CD4-positive, alpha-beta memory T cell (primary cell): ENCODE data around the gene DHODH. TPM values are rescaled to one million over a fixed set of nuclear protein-coding genes. Genes with fewer than 3 reads are reported as not detected.

Source experiments
- CTCF ChIA-PET: fragments of 350-600 bp; sonication (Branson Sonifier 250); formaldehyde crosslinking; loops from one replicate; lab custom pipeline; 2021; ENCODE audit warnings: inconsistent platforms; ENCODE audit not compliant: partially characterized antibody; lab: Charles Lee
- POLR2A ChIA-PET: fragments of 350-600 bp; sonication (Branson Sonifier 250); formaldehyde crosslinking; loops from one replicate; lab custom pipeline; 2021; ENCODE audit not compliant: partially characterized antibody; lab: Charles Lee
- DNase-seq, 5 donors: peaks; one replicate each; pipeline versions ENCODE4 v3.0.0 to v3.0.0-alpha.2; 2020 to 2022; ENCODE audit warnings: mixed read lengths in 1 of 5
- H3K27ac ChIP-seq: one replicate; pipeline ENCODE4 v1.7.0; 2013; ENCODE audit warnings: low read depth, low read length
- H3K27me3 ChIP-seq: 2 replicates; pipeline ENCODE4 v1.7.0; 2013; ENCODE audit warnings: mild to moderate bottlenecking, low read length, moderate library complexity; ENCODE audit not compliant: insufficient read depth
- H3K36me3 ChIP-seq: 2 replicates; pipeline ENCODE4 v1.7.0; 2013; ENCODE audit warnings: mild to moderate bottlenecking, low read length, moderate library complexity; ENCODE audit not compliant: insufficient read depth
- H3K4me1 ChIP-seq: 2 replicates; pipeline ENCODE4 v1.7.0; 2013; ENCODE audit warnings: mild to moderate bottlenecking, low read length, moderate library complexity; ENCODE audit not compliant: insufficient read depth
- H3K4me3 ChIP-seq, 2 donors: one replicate each; pipeline ENCODE4 v1.7.0; 2013; ENCODE audit warnings: low read length in 2 of 2, mild to moderate bottlenecking in 1 of 2
- H3K9me3 ChIP-seq, 2 donors: one replicate each; pipeline ENCODE4 v1.7.0; 2013; ENCODE audit warnings: low read length in 2 of 2, control low read depth in 1 of 2; ENCODE audit not compliant: control insufficient read depth in 1 of 2
- H3K27ac Mint-ChIP-seq, 7 donors: one replicate each; pipeline ENCODE4 v1.8.0; 2020 to 2021; ENCODE audit warnings: mixed read lengths in 7 of 7, mild to moderate bottlenecking in 6 of 7, inconsistent platforms in 3 of 7, moderate library complexity in 3 of 7
- H3K27me3 Mint-ChIP-seq, 2 donors: one replicate each; pipeline ENCODE4 v1.8.0; 2020 to 2021; ENCODE audit warnings: mixed read lengths in 2 of 2
- H3K36me3 Mint-ChIP-seq, 2 donors: one replicate each; pipeline ENCODE4 v1.8.0; 2020 to 2021; ENCODE audit warnings: mixed read lengths in 2 of 2, inconsistent platforms in 1 of 2, mild to moderate bottlenecking in 1 of 2
- H3K4me1 Mint-ChIP-seq, 4 donors: one replicate each; pipeline ENCODE4 v1.8.0; 2020 to 2021; ENCODE audit warnings: mixed read lengths in 4 of 4, mild to moderate bottlenecking in 1 of 4
- H3K4me3 Mint-ChIP-seq, 8 donors: one replicate each; pipeline ENCODE4 v1.8.0; 2020 to 2021; ENCODE audit warnings: mixed read lengths in 8 of 8, mild to moderate bottlenecking in 7 of 8, moderate library complexity in 6 of 8, inconsistent platforms in 3 of 8
- H3K9me3 Mint-ChIP-seq, 8 donors: one replicate each; pipeline ENCODE4 v1.8.0; 2020 to 2021; ENCODE audit warnings: mixed read lengths in 8 of 8, mild to moderate bottlenecking in 5 of 8, inconsistent platforms in 3 of 8, moderate library complexity in 1 of 8
- intact Hi-C: fragments of 100-400 bp; cut with micrococcal nuclease; formaldehyde crosslinking; loops from one replicate; pipeline ENCODE4 v1.15.1; 2023
- polyA plus RNA-seq, 2 donors: library from polyadenylated mRNA; unstranded; fragments of 300-500 nt; fragmentation: Illumina TruSeq; gene quantifications; one replicate each; pipeline ENCODE4 v1.2.3, GENCODE V29; 2021
- total RNA-seq, 2 experiments: library from RNA; stranded (reverse); gene quantifications; one replicate each; pipeline ENCODE4 v1.2.3, GENCODE V29; 2021

DHODH gene
- total and polyA plus RNA-seq, 4 experiments from 2014 or later, result 8.1 to 11.2 (median 9.6) TPM

DNA sequence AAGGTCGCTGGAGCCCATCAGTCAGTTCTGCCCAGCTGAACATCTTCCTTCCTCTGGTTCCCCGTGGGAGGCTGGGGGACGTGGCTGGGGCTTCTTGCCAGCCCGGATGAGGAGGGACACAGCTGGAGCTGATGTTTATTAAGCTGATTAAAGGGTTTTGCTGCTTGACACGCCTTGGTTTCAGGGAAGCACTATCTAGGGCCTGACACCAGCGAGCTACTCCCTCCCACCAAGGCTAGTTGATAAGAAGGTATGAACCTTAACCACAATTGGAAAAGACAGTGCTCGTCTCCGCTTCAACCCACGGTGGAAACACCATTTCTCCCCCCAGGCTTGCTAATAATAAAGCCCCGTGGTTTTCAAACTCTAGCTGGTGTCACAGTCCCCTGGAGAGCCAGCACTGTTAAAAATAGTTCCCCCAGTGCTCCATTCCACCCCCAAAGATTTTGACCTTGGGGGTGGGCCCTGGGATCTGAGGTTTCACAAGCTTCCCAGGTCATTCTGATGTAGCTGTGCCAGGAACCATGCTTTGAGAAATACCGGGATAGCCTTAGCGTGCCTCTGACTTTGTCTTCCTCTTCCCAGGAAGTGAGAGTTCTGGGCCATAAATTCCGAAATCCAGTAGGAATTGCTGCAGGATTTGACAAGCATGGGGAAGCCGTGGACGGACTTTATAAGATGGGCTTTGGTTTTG lies 5.5 kb downstream of the DHODH start:
- no peaks in the 10 kb centered on the region for H3K27me3 ChIP-seq
- ChIA-PET POLR2A (no interaction called here), CTCF (no interaction called here)
- no peak overlapping the region for H3K4me3 ChIP-seq
- DNase-seq, result no peak
- H3K27ac ChIP-seq, result no peak overlapping the region
- Mint-ChIP-seq H3K27ac (peak overlapping the region in 5 of 7 donors; percentile 9 to 65 (median 59)), H3K4me3 (no peak overlapping the region), H3K27me3 (no peaks in the 10 kb centered on the region), H3K9me3 (no peaks in the 10 kb centered on the region), H3K4me1 (peaks cover 3 to 24% (median 6%) of the 10 kb centered on the region in 4 donors), H3K36me3 (peaks cover 17 to 33% of the 10 kb centered on the region in 2 donors)
- no peaks in the 10 kb centered on the region for H3K4me1 ChIP-seq
- H3K9me3 ChIP-seq, result no peaks in the 10 kb centered on the region
- H3K36me3 ChIP-seq, result peaks cover 8% of the 10 kb centered on the region
- intact Hi-C loops, result no loop called here

DNA sequence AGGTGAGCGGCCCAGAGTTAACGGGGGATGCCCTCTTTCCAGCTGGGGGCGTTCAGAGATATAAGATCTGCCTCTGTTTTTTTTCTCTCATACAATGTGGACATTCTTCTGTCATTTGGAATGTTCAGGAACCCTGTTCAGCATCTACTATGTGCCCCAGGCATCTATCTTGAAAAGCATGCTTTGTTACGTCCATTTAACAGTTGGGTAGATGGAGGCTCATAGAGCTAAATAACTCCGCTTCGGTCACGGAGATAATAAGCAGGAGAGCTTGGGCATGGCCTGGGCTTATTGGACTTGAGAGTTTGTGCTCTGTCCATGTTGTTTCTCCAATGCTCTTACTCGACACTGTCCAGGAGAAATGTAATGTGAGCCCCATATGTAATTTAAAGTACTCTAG lies 6.1 kb downstream of the DHODH start:
- DNase-seq, result no peak
- no peaks in the 10 kb centered on the region for H3K4me1 ChIP-seq
- no peaks in the 10 kb centered on the region for H3K27me3 ChIP-seq
- H3K4me3 ChIP-seq, result no peak overlapping the region
- Mint-ChIP-seq H3K4me1 (peaks cover 3 to 23% (median 6%) of the 10 kb centered on the region in 4 donors), H3K27ac (no peak overlapping the region), H3K9me3 (no peaks in the 10 kb centered on the region), H3K36me3 (peaks cover 22 to 38% of the 10 kb centered on the region in 2 donors), H3K4me3 (no peak overlapping the region), H3K27me3 (no peaks in the 10 kb centered on the region)
- no peak overlapping the region for H3K27ac ChIP-seq
- no peaks in the 10 kb centered on the region for H3K9me3 ChIP-seq
- H3K36me3 ChIP-seq, result peaks cover 8% of the 10 kb centered on the region
- ChIA-PET POLR2A (no interaction called here), CTCF (no interaction called here)
- intact Hi-C loops, result no loop called here

DNA sequence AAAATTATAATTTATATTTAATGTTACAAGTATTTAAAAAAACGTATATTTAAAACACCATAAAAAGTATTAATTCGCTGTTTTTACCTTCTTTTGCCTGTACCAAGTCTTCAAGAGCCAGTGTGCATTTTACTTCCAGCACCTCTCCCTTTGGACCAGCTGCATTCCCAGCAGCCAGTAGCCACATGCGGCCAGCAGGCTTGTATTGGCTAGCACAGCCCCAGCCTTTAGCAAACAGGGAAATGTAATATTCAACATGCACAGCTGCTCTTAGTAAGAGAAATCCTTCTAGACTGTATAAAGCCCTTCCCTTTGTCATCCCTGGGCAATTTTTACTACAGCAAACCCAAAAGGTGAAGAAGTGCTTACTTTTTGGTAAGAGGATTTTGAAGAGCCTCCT lies 6.6 kb downstream of the DHODH start:
- DNase-seq, result no peak
- Mint-ChIP-seq H3K9me3 (no peaks in the 10 kb centered on the region), H3K36me3 (peaks cover 22 to 39% of the 10 kb centered on the region in 2 donors), H3K27me3 (no peaks in the 10 kb centered on the region), H3K27ac (peak overlapping the region in 1 of 7 donors; percentile 73), H3K4me1 (peaks cover 3 to 18% (median 4%) of the 10 kb centered on the region in 4 donors), H3K4me3 (no peak overlapping the region)
- no peaks in the 10 kb centered on the region for H3K4me1 ChIP-seq
- intact Hi-C loops, result no loop called here
- ChIA-PET POLR2A (no interaction called here), CTCF (no interaction called here)
- H3K36me3 ChIP-seq, result peaks cover 8% of the 10 kb centered on the region
- H3K27me3 ChIP-seq, result no peaks in the 10 kb centered on the region
- H3K9me3 ChIP-seq, result no peaks in the 10 kb centered on the region
- no peak overlapping the region for H3K27ac ChIP-seq
- no peak overlapping the region for H3K4me3 ChIP-seq

DNA sequence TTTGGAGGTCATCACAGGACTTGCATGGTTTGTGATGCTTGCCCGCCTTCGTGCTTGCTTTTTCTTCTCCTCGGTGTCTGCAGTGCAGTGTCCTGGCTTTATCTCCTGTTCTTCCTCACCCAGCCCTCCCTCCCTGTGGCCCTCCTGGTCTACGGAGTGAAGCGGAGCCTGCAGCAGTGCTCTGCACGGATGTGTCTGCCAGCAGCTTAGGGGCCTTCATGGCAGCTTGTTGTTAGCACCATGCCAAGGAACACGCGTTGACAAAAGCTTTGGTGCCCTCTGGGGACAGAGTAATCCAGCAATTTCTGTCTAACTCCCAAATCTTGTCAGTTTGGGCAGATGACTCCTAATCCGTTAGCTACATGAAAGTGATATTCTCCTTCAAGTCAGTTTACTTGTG lies 9.9 kb downstream of the DHODH start:
- no peaks in the 10 kb centered on the region for H3K27me3 Mint-ChIP-seq
- H3K4me1 Mint-ChIP-seq, result peaks cover 0 to 8% (median 0%) of the 10 kb centered on the region in 4 donors
- Histone ChIP-seq H3K36me3 (peaks cover 20% of the 10 kb centered on the region), H3K4me3 (no peak overlapping the region), H3K9me3 (no peaks in the 10 kb centered on the region), H3K27ac (no peak overlapping the region), H3K27me3 (no peaks in the 10 kb centered on the region), H3K4me1 (no peaks in the 10 kb centered on the region)
- H3K27ac Mint-ChIP-seq, result peak overlapping the region in 1 of 7 donors; percentile 31
- ChIA-PET CTCF (interaction anchor here (1.5 kb wide), 1 partner anchor 57 kb away, joined by 3 read pairs; no protein-coding TSS in a partner anchor), POLR2A (no interaction called here)
- H3K36me3 Mint-ChIP-seq, result peaks cover 26 to 55% of the 10 kb centered on the region in 2 donors
- H3K4me3 Mint-ChIP-seq, result no peak overlapping the region
- no peak for DNase-seq
- H3K9me3 Mint-ChIP-seq, result no peaks in the 10 kb centered on the region
- intact Hi-C loops, result no loop called here

DNA sequence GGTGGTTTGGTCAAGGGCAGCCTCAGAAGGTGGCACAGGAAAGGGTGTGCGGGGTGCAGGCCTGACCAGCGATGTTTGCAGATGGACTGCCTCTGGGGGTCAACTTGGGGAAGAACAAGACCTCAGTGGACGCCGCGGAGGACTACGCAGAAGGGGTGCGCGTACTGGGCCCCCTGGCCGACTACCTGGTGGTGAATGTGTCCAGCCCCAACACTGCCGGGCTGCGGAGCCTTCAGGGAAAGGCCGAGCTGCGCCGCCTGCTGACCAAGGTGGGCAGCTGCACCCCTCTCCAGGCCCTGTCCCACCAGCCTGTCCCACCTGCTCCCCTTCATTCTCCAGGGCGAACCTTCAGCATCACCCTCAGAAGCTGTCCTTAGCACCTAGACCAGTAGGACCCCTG lies 12.5 kb downstream of the DHODH start:
- no peaks in the 10 kb centered on the region for H3K4me1 ChIP-seq
- peaks cover 30% of the 10 kb centered on the region for H3K36me3 ChIP-seq
- CTCF ChIA-PET, result no interaction called here
- DNase-seq, result no peak
- intact Hi-C loops, result no loop called here
- POLR2A ChIA-PET, result no interaction called here
- H3K27ac ChIP-seq, result no peak overlapping the region
- no peaks in the 10 kb centered on the region for H3K9me3 Mint-ChIP-seq
- peaks cover 31 to 63% of the 10 kb centered on the region in 2 donors for H3K36me3 Mint-ChIP-seq
- no peaks in the 10 kb centered on the region for H3K27me3 ChIP-seq
- H3K4me3 Mint-ChIP-seq, result no peak overlapping the region
- H3K4me3 ChIP-seq, result no peak overlapping the region
- H3K27me3 Mint-ChIP-seq, result no peaks in the 10 kb centered on the region
- H3K27ac Mint-ChIP-seq, result no peak overlapping the region
- no peaks in the 10 kb centered on the region for H3K9me3 ChIP-seq
- H3K4me1 Mint-ChIP-seq, result no peaks in the 10 kb centered on the region

DNA sequence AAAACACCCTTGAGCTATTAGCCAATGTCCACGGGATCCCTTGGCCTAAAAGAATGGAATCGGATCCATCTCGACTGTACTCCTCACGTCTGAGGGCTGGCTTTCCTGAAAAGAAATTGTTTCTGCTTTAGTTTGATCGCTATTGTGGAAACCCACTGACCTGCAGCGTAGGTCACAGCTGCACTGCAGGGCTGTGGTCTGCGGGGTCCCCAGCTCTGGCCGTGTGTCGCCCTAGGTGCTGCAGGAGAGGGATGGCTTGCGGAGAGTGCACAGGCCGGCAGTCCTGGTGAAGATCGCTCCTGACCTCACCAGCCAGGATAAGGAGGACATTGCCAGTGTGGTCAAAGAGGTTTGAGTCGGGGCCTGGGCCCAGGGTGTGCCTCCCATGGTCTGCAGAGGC lies 13.6 kb downstream of the DHODH start:
- Histone ChIP-seq H3K27me3 (no peaks in the 10 kb centered on the region), H3K4me3 (no peak overlapping the region), H3K9me3 (no peaks in the 10 kb centered on the region), H3K27ac (no peak overlapping the region), H3K4me1 (no peaks in the 10 kb centered on the region), H3K36me3 (peaks cover 27% of the 10 kb centered on the region)
- no peaks in the 10 kb centered on the region for H3K4me1 Mint-ChIP-seq
- no peaks in the 10 kb centered on the region for H3K9me3 Mint-ChIP-seq
- POLR2A ChIA-PET, result no interaction called here
- peaks cover 31 to 53% of the 10 kb centered on the region in 2 donors for H3K36me3 Mint-ChIP-seq
- CTCF ChIA-PET, result interaction anchor here (0.6 kb wide), 1 partner anchor 456 kb away, joined by 3 read pairs; no protein-coding TSS in a partner anchor
- intact Hi-C loops, result no loop called here
- H3K4me3 Mint-ChIP-seq, result no peak overlapping the region
- no peaks in the 10 kb centered on the region for H3K27me3 Mint-ChIP-seq
- H3K27ac Mint-ChIP-seq, result no peak overlapping the region
- DNase-seq, result no peak

DNA sequence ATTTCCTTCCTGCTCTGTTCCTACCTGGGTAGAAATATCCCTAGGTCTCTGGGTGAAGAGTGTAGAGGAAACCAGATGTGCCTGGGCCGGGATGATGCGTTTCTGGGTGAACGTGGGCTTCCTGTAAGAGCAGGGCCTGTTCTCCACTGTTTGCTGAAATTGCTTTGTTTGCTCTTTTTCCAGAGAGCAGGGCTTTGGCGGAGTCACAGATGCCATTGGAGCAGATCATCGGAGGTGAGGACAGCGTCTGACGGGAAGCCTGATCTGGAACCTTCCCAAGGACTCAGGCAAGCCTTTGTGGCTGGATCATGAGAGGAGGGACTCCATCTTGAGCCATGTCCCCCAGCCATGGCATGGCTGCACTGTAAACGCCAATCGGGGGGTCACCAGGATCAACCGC lies 15.4 kb downstream of the DHODH start:
- intact Hi-C loops, result no loop called here
- DNase-seq, result no peak
- POLR2A ChIA-PET, result no interaction called here
- H3K4me1 ChIP-seq, result no peaks in the 10 kb centered on the region
- CTCF ChIA-PET, result no interaction called here
- H3K36me3 ChIP-seq, result peaks cover 27% of the 10 kb centered on the region
- Mint-ChIP-seq H3K36me3 (peaks cover 33 to 47% of the 10 kb centered on the region in 2 donors), H3K4me1 (no peaks in the 10 kb centered on the region), H3K4me3 (no peak overlapping the region), H3K9me3 (no peaks in the 10 kb centered on the region), H3K27ac (peak overlapping the region in 1 of 7 donors; percentile 25), H3K27me3 (no peaks in the 10 kb centered on the region)
- no peaks in the 10 kb centered on the region for H3K9me3 ChIP-seq
- H3K27me3 ChIP-seq, result no peaks in the 10 kb centered on the region
- H3K4me3 ChIP-seq, result no peak overlapping the region
- no peak overlapping the region for H3K27ac ChIP-seq
